Measurements from ENCODE around the gene ACBD4. TPM values are rescaled to one million over a fixed set of nuclear protein-coding genes. Genes with fewer than 3 reads are reported as not detected.

Gene ACBD4
- total and polyA plus RNA-seq, 2 of the 13 experiments (the other 11 are each of a cell fraction or from before 2014, with no cell fraction given): 16.1 to 26.9 TPM

GRCh38 chr17:45127548-45128300 lies 7.8 kb upstream of the ACBD4 start (continued):
- TF ChIP-seq EP300 (IDR thresholded peaks at IDR 0.05; ENCODE audit: low read depth in 2 of 2, low read length in 2 of 2) (peak in 1 of 2 experiments; percentile 64; a peak in 2 of 4 replicates), EP300 (CRISPR knock-in tag; IDR thresholded peaks at IDR 0.05; ENCODE audit: borderline replicate concordance) (peak; percentile 65), MBD4 (IDR thresholded peaks at IDR 0.05; ENCODE audit: borderline replicate concordance, low read length) (no peak), ATM (IDR thresholded peaks at IDR 0.05; ENCODE audit: borderline replicate concordance) (0 out of 2 replicates have a peak, but pooled peaks have one; percentile 53), RAD21 (CRISPR knock-in tag; IDR thresholded peaks at IDR 0.05) (no peak), ZFP1 (CRISPR knock-in tag; IDR thresholded peaks at IDR 0.05) (no peak), TRIM22 (IDR thresholded peaks at IDR 0.05) (no peak), TARDBP (CRISPR knock-in tag; IDR thresholded peaks at IDR 0.05) (peak; percentile 59; the same call in 1 of the 2 replicates), GABPB1 (CRISPR knock-in tag; IDR thresholded peaks at IDR 0.05) (peak; percentile 42; the same call in 1 of the 2 replicates), ZNF33B (CRISPR knock-in tag; IDR thresholded peaks at IDR 0.05) (no peak), ZNF556 (CRISPR knock-in tag; IDR thresholded peaks at IDR 0.05; ENCODE audit: borderline replicate concordance) (no peak), MEIS2 (CRISPR knock-in tag; IDR thresholded peaks at IDR 0.05) (peak; percentile 37; the same call in 1 of the 2 replicates), ZNF780A (CRISPR knock-in tag; IDR thresholded peaks at IDR 0.05) (no peak), RARA (CRISPR knock-in tag; IDR thresholded peaks at IDR 0.05) (peak; percentile 69), ATF1 (CRISPR knock-in tag; IDR thresholded peaks at IDR 0.05) (no peak), ZNF12 (CRISPR knock-in tag; IDR thresholded peaks at IDR 0.05) (no peak), ZNF644 (CRISPR knock-in tag; IDR thresholded peaks at IDR 0.05; ENCODE audit: low read depth) (no peak)
- TF ChIP-seq, protein P1, sequence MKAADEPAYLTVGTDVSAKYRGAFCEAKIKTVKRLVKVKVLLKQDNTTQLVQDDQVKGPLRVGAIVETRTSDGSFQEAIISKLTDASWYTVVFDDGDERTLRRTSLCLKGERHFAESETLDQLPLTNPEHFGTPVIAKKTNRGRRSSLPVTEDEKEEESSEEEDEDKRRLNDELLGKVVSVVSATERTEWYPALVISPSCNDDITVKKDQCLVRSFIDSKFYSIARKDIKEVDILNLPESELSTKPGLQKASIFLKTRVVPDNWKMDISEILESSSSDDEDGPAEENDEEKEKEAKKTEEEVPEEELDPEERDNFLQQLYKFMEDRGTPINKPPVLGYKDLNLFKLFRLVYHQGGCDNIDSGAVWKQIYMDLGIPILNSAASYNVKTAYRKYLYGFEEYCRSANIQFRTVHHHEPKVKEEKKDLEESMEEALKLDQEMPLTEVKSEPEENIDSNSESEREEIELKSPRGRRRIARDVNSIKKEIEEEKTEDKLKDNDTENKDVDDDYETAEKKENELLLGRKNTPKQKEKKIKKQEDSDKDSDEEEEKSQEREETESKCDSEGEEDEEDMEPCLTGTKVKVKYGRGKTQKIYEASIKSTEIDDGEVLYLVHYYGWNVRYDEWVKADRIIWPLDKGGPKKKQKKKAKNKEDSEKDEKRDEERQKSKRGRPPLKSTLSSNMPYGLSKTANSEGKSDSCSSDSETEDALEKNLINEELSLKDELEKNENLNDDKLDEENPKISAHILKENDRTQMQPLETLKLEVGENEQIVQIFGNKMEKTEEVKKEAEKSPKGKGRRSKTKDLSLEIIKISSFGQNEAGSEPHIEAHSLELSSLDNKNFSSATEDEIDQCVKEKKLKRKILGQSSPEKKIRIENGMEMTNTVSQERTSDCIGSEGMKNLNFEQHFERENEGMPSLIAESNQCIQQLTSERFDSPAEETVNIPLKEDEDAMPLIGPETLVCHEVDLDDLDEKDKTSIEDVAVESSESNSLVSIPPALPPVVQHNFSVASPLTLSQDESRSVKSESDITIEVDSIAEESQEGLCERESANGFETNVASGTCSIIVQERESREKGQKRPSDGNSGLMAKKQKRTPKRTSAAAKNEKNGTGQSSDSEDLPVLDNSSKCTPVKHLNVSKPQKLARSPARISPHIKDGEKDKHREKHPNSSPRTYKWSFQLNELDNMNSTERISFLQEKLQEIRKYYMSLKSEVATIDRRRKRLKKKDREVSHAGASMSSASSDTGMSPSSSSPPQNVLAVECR (CRISPR knock-in tag; IDR thresholded peaks at IDR 0.05; ENCODE audit: borderline replicate concordance): no peak; the same call in 1 of the 2 replicates
- TF ChIP-seq, protein P2, sequence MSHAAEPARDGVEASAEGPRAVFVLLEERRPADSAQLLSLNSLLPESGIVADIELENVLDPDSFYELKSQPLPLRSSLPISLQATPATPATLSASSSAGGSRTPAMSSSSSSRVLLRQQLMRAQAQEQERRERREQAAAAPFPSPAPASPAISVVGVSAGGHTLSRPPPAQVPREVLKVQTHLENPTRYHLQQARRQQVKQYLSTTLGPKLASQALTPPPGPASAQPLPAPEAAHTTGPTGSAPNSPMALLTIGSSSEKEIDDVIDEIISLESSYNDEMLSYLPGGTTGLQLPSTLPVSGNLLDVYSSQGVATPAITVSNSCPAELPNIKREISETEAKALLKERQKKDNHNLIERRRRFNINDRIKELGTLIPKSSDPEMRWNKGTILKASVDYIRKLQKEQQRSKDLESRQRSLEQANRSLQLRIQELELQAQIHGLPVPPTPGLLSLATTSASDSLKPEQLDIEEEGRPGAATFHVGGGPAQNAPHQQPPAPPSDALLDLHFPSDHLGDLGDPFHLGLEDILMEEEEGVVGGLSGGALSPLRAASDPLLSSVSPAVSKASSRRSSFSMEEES (CRISPR knock-in tag; IDR thresholded peaks at IDR 0.05): peak; percentile 79
